ENCODE measurements around the gene TMEM181. TPM values are rescaled to one million over a fixed set of nuclear protein-coding genes. Genes with fewer than 3 reads are reported as not detected.

Gene TMEM181
- total and polyA plus RNA-seq, 2 of the 13 experiments (the other 11 are each of a cell fraction or from before 2014, with no cell fraction given) = 59.1 to 108 TPM

GRCh38 chr6:158559895-158560835 lies at the start of gene TMEM181 (continued):
- TF ChIP-seq HINFP (CRISPR knock-in tag; IDR thresholded peaks at IDR 0.05; ENCODE audit: low read depth) (no peak), HNF4G (IDR thresholded peaks at IDR 0.05; ENCODE audit: borderline replicate concordance, low read depth, low read length) (no peak; the same call in 1 of the 2 replicates), HNF4G (CRISPR knock-in tag; IDR thresholded peaks at IDR 0.05; ENCODE audit: borderline replicate concordance, low read depth) (0 out of 2 replicates have a peak, but pooled peaks have one; percentile 17), YY1 (IDR thresholded peaks at IDR 0.05; ENCODE audit: insufficient read depth, insufficient replicate concordance, low read depth, low read length) (peak; percentile 73), ZNF615 (CRISPR knock-in tag; IDR thresholded peaks at IDR 0.05; ENCODE audit: borderline replicate concordance) (no peak), MAFG (CRISPR knock-in tag; IDR thresholded peaks at IDR 0.05) (no peak), AHR (CRISPR knock-in tag; IDR thresholded peaks at IDR 0.05) (peak; percentile 68; the same call in 1 of the 2 replicates), NBN (conservative IDR thresholded peaks at IDR 0.05) (no peak), ZNF260 (CRISPR knock-in tag; IDR thresholded peaks at IDR 0.05; ENCODE audit: borderline replicate concordance, low read depth) (no peak), ZBTB7A (CRISPR knock-in tag; IDR thresholded peaks at IDR 0.05) (no peak), ZNF354B (CRISPR knock-in tag; IDR thresholded peaks at IDR 0.05) (0 out of 2 replicates have a peak, but pooled peaks have one; percentile 26), ZNF275 (CRISPR knock-in tag; IDR thresholded peaks at IDR 0.05; ENCODE audit: borderline replicate concordance) (no peak; the same call in 1 of the 2 replicates), MED8 (CRISPR knock-in tag; IDR thresholded peaks at IDR 0.05; ENCODE audit: insufficient replicate concordance) (no peak), ZSCAN12 (CRISPR knock-in tag; IDR thresholded peaks at IDR 0.05) (no peak), TSC22D2 (CRISPR knock-in tag; IDR thresholded peaks at IDR 0.05; ENCODE audit: borderline replicate concordance) (peak; percentile 75; the same call in 1 of the 2 replicates), ZNF788 (CRISPR knock-in tag; IDR thresholded peaks at IDR 0.05; ENCODE audit: borderline replicate concordance) (peak; percentile 60; the same call in 1 of the 2 replicates), MBD4 (IDR thresholded peaks at IDR 0.05; ENCODE audit: borderline replicate concordance, low read length) (no peak), FOXJ3 (CRISPR knock-in tag; IDR thresholded peaks at IDR 0.05; ENCODE audit: borderline replicate concordance) (no peak), MYPOP (CRISPR knock-in tag; IDR thresholded peaks at IDR 0.05) (peak; percentile 85), ETV6 (CRISPR knock-in tag; conservative IDR thresholded peaks at IDR 0.05) (no peak), MATR3 (CRISPR knock-in tag; IDR thresholded peaks at IDR 0.05) (no peak), AKAP8 (CRISPR knock-in tag; IDR thresholded peaks at IDR 0.05) (no peak)

Data from HepG2 (cell line).